ENCODE data around the gene MITD1. TPM values are rescaled to one million over a fixed set of nuclear protein-coding genes. Genes with fewer than 3 reads are reported as not detected.

MITD1 gene
- total and polyA plus RNA-seq, 2 of the 13 experiments (the other 11 are each of a cell fraction or from before 2014, with no cell fraction given): 17.8 to 43.7 TPM

GRCh38 chr2:99141110-99142108 is 39.4 kb downstream of the MITD1 start, which contains the start of gene C2orf15 (continued):
- TF ChIP-seq DZIP1 (CRISPR knock-in tag; IDR thresholded peaks at IDR 0.05) (0 out of 2 replicates have a peak, but pooled peaks have one; percentile 43), ZSCAN30 (CRISPR knock-in tag; IDR thresholded peaks at IDR 0.05) (peak; percentile 41; the same call in 1 of the 2 replicates), SNAI1 (CRISPR knock-in tag; IDR thresholded peaks at IDR 0.05; ENCODE audit: borderline replicate concordance) (peak; percentile 96; the same call in 1 of the 2 replicates), FOXO4 (CRISPR knock-in tag; conservative IDR thresholded peaks at IDR 0.05) (no peak), ZNF350 (CRISPR knock-in tag; IDR thresholded peaks at IDR 0.05; ENCODE audit: borderline replicate concordance, low read depth) (peak; percentile 90; the same call in 1 of the 2 replicates), BATF2 (CRISPR knock-in tag; IDR thresholded peaks at IDR 0.05) (no peak), ZNF850 (CRISPR knock-in tag; conservative IDR thresholded peaks at IDR 0.05) (no peak), HNRNPLL (IDR thresholded peaks at IDR 0.05; ENCODE audit: low read depth, low read length, poor library complexity, severe bottlenecking) (peak; percentile 92), ZNF703 (CRISPR knock-in tag; IDR thresholded peaks at IDR 0.05; ENCODE audit: borderline replicate concordance) (no peak; the same call in 1 of the 2 replicates), MYC (CRISPR knock-in tag; IDR thresholded peaks at IDR 0.05; ENCODE audit: borderline replicate concordance) (peak; percentile 79), HMGXB4 (CRISPR knock-in tag; IDR thresholded peaks at IDR 0.05; ENCODE audit: borderline replicate concordance in 1 of 2, low read depth in 1 of 2) (peak; percentile 6 to 43), MYNN (CRISPR knock-in tag; IDR thresholded peaks at IDR 0.05; ENCODE audit: low read depth) (no peak), HMGXB3 (CRISPR knock-in tag; IDR thresholded peaks at IDR 0.05; ENCODE audit: borderline replicate concordance) (no peak), POLR2AphosphoS2 (IDR thresholded peaks at IDR 0.05; ENCODE audit: low read depth, low read length) (no peak)

Measured in HepG2 (cell line).